Nephron (organoid): ENCODE measurements around the gene KIF4A.
"Not testable (repeated sequence)": the region's sequence is repeated elsewhere in the genome, so short reads cannot be mapped to it uniquely, and the experiment has no call there.

ENCODE experiments used
- H3K27ac Mint-ChIP-seq, 3 experiments: 2 replicates each; pipeline ENCODE4 v1.8.0; 2020; ENCODE audit warnings: mixed read lengths in 3 of 3, mild to moderate bottlenecking in 2 of 3, moderate library complexity in 1 of 3
- H3K27me3 Mint-ChIP-seq: 2 replicates; pipeline ENCODE4 v1.8.0; 2021; ENCODE audit warnings: low read depth, mild to moderate bottlenecking, moderate library complexity, mixed read lengths
- H3K36me3 Mint-ChIP-seq: 2 replicates; pipeline ENCODE4 v1.8.0; 2020; ENCODE audit warnings: low read depth, mixed read lengths
- H3K4me1 Mint-ChIP-seq: 2 replicates; pipeline ENCODE4 v1.8.0; 2020; ENCODE audit warnings: mixed read lengths
- H3K4me3 Mint-ChIP-seq, 3 experiments: 2 replicates each; pipeline ENCODE4 v1.8.0; 2020; ENCODE audit warnings: mild to moderate bottlenecking in 3 of 3, mixed read lengths in 3 of 3, moderate library complexity in 2 of 3
- H3K9me3 Mint-ChIP-seq: 2 replicates; pipeline ENCODE4 v1.8.0; 2020; ENCODE audit warnings: mixed read lengths
- TF ChIP-seq, protein P1 (sequence below), 3 experiments: fragments of 200-600 bp; sonication (generic); IDR thresholded peaks; one replicate each; pipeline ENCODE4 v1.5.0; 2021; ENCODE audit warnings: antibody characterized with exemption in 3 of 3; ENCODE audit not compliant: unreplicated experiment in 3 of 3

Gene KIF4A, protein sequence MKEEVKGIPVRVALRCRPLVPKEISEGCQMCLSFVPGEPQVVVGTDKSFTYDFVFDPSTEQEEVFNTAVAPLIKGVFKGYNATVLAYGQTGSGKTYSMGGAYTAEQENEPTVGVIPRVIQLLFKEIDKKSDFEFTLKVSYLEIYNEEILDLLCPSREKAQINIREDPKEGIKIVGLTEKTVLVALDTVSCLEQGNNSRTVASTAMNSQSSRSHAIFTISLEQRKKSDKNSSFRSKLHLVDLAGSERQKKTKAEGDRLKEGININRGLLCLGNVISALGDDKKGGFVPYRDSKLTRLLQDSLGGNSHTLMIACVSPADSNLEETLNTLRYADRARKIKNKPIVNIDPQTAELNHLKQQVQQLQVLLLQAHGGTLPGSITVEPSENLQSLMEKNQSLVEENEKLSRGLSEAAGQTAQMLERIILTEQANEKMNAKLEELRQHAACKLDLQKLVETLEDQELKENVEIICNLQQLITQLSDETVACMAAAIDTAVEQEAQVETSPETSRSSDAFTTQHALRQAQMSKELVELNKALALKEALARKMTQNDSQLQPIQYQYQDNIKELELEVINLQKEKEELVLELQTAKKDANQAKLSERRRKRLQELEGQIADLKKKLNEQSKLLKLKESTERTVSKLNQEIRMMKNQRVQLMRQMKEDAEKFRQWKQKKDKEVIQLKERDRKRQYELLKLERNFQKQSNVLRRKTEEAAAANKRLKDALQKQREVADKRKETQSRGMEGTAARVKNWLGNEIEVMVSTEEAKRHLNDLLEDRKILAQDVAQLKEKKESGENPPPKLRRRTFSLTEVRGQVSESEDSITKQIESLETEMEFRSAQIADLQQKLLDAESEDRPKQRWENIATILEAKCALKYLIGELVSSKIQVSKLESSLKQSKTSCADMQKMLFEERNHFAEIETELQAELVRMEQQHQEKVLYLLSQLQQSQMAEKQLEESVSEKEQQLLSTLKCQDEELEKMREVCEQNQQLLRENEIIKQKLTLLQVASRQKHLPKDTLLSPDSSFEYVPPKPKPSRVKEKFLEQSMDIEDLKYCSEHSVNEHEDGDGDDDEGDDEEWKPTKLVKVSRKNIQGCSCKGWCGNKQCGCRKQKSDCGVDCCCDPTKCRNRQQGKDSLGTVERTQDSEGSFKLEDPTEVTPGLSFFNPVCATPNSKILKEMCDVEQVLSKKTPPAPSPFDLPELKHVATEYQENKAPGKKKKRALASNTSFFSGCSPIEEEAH

DNA sequence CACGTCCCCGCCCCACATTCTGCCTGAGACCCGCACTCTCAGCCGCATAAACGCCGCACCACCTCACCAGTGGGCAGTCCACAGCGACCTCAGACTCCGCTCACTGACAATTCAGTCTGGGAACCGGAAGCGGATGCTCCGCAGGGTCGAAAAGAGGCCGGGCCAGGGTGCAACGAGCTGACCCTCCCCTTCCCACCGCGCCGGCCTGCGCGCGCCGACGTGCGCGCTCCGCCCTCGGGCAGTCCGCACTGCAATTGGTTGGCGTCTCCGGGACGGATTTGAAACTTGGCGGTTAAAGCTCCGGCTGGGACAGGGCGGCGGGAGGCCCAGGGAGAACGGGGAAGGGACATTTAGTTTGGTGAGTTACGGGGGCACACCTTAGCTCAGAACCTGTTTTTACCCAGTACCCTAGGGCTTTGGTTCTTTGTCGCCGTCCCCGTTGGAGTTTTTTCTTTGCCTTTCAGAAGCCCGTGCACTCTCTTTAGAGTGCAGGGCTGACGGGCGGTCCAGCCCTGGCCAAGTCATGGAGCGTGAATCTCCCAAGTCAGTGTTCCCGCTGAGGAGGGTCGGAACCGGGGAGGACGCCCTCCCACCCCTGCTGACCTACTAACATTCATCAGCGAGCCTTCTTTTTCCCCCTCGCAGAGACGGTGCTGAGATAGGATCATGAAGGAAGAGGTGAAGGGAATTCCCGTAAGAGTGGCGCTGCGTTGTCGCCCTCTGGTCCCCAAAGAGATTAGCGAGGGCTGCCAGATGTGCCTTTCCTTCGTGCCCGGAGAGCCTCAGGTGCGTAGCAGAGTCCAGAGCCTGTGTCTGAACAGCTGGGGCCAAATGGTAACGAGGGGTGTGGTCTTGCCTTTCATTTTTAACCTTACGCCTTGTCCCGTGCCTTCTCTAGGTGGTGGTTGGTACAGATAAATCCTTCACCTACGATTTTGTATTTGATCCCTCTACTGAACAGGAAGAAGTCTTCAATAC, at the start of gene KIF4A, which contains the start of gene PDZD11:
Gene KIF4A, plus strand, starts transcription at position 312 of the 978 bp plus-strand sequence. Its CDS starts 355 bp downstream, at position 667.
Gene PDZD11, minus strand, starts transcription at position 135 of the 978 bp plus-strand sequence. CDS start 586 bp downstream, outside the sequence.
- Mint-ChIP-seq H3K4me3 (peak within 1 kb of the TSS; percentile 88 to 94 (median 89)), H3K36me3 (peaks cover 8% of the 10 kb centered on the region), H3K27me3 (no peaks in the 10 kb centered on the region), H3K4me1 (peaks cover 10% of the 10 kb centered on the region), H3K9me3 (peaks cover 3% of the 10 kb centered on the region), H3K27ac (peak within 1 kb of the TSS; percentile 38 to 80 (median 77))
- TF ChIP-seq, protein P1, sequence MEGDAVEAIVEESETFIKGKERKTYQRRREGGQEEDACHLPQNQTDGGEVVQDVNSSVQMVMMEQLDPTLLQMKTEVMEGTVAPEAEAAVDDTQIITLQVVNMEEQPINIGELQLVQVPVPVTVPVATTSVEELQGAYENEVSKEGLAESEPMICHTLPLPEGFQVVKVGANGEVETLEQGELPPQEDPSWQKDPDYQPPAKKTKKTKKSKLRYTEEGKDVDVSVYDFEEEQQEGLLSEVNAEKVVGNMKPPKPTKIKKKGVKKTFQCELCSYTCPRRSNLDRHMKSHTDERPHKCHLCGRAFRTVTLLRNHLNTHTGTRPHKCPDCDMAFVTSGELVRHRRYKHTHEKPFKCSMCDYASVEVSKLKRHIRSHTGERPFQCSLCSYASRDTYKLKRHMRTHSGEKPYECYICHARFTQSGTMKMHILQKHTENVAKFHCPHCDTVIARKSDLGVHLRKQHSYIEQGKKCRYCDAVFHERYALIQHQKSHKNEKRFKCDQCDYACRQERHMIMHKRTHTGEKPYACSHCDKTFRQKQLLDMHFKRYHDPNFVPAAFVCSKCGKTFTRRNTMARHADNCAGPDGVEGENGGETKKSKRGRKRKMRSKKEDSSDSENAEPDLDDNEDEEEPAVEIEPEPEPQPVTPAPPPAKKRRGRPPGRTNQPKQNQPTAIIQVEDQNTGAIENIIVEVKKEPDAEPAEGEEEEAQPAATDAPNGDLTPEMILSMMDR (IDR thresholded peaks at IDR 0.05; ENCODE audit: unreplicated experiment in 3 of 3): no peak

DNA sequence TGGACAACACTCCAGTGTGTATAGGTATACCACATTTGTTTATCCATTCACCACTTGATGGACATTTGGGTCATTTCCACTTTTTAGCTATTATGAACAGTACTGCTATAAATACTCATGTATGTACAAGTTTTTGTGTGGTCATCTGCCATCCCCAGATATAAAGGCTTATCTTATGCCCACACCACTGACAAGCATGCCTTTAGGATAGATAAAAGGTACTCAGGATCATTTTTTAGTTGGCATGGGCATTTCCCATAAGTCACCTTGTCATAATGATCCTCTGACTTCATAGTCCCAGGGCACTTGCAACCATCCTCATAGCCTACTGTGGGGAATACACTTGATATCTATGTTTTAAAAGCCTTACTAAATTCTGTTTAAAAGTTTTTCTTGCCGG, 49.2 kb upstream of the KIF4A start:
- TF ChIP-seq, protein P1 (IDR thresholded peaks at IDR 0.05; ENCODE audit: unreplicated experiment in 3 of 3): no peak
- Mint-ChIP-seq H3K36me3 (no peaks in the 10 kb centered on the region), H3K4me3 (no peak overlapping the region), H3K27me3 (no peaks in the 10 kb centered on the region), H3K4me1 (no peaks in the 10 kb centered on the region), H3K27ac (no peak overlapping the region), H3K9me3 (peaks cover 3% of the 10 kb centered on the region)

DNA sequence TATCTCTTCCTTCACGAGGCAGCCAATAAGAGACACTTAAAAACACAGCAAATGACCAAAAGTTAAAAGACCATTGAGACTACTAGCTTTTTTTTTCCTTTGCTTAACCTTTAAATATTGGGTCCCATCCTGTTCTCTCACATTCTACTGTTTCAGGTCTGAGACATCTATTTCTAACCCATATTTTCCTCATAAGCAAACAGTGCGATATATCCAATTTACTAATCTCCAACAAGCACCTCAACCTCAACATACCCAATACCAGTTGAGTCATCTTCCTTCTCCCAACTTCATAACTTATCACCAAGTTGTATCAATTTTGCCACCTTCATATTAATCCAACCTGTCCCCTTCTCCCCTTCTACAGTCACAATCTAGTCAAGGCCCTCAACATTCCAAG, 48.4 kb upstream of the KIF4A start:
- H3K4me1 Mint-ChIP-seq: no peaks in the 10 kb centered on the region
- TF ChIP-seq, protein P1 (IDR thresholded peaks at IDR 0.05; ENCODE audit: unreplicated experiment in 3 of 3): no peak
- H3K27ac Mint-ChIP-seq: no peak overlapping the region
- no peaks in the 10 kb centered on the region for H3K36me3 Mint-ChIP-seq
- no peak overlapping the region for H3K4me3 Mint-ChIP-seq
- no peaks in the 10 kb centered on the region for H3K27me3 Mint-ChIP-seq
- H3K9me3 Mint-ChIP-seq: peaks cover 3% of the 10 kb centered on the region

DNA sequence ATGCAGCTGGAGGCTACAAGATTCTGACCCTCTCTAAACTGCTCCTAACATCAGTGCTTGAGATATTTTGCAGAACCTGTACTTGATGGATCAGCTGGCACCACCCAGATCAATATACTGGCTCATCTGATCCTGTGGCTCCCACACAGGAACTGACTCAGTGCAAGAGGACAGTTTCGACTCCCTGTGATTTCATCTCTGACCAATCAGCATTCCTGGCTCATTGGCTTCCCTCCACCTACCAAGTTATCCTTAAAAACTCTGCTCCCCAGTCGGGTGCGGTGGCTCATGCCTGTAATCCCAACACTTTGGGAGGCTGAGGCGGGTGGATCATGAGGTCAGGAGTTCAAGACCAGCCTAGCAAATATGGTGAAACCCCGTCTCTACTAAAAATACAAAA, 46.3 kb upstream of the KIF4A start:
- not testable (repeated sequence) for H3K4me3 Mint-ChIP-seq, H3K27ac Mint-ChIP-seq, H3K27me3 Mint-ChIP-seq, H3K9me3 Mint-ChIP-seq, H3K4me1 Mint-ChIP-seq, H3K36me3 Mint-ChIP-seq

DNA sequence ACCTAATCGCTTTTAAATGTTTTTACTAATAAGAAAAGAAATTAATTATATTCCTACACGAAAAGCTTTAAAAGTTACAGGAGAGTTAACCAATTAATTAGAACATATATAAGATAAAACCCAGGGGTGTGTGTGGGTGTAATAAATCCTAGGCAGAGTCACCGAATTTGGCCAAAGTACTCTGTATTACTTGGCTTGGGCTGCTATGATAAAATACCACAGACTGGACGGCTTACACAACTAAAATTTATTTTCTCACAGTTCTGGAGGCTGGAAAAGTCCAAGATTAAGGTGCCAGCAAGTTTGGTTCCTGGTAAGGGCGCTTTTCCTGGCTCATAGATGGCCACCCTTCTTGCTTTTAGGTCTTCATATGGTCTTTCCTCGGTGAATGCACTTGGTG, 45.0 kb upstream of the KIF4A start:
- H3K4me1 Mint-ChIP-seq: no peaks in the 10 kb centered on the region
- H3K27me3 Mint-ChIP-seq: no peaks in the 10 kb centered on the region
- no peak overlapping the region for H3K4me3 Mint-ChIP-seq
- TF ChIP-seq, protein P1 (IDR thresholded peaks at IDR 0.05; ENCODE audit: unreplicated experiment in 3 of 3): no peak
- H3K27ac Mint-ChIP-seq: no peak overlapping the region
- peaks cover 4% of the 10 kb centered on the region for H3K9me3 Mint-ChIP-seq
- no peaks in the 10 kb centered on the region for H3K36me3 Mint-ChIP-seq
